ENCODE measurements around the gene DOC2B.

Gene DOC2B

GRCh38 chr17:155576-155975 is 25.9 kb downstream of the DOC2B start:
- no peaks in the 10 kb centered on the region for H3K9me3 ChIP-seq (ENCODE audit: control insufficient read depth, low read length)
- H3K4me1 ChIP-seq (ENCODE audit: control insufficient read depth, insufficient read depth, low read length): no peaks in the 10 kb centered on the region
- no peak overlapping the region for H3K4me3 ChIP-seq (ENCODE audit: insufficient read depth, low read depth, low read length)
- H3K27me3 ChIP-seq (ENCODE audit: control insufficient read depth, insufficient read depth, low read length, poor library complexity, severe bottlenecking): no peaks in the 10 kb centered on the region
- 94% methylated on average over 7 of the region's 7 CpGs for WGBS, 2 experiments
- H3K36me3 ChIP-seq (ENCODE audit: control insufficient read depth, insufficient read depth, low read length): no peaks in the 10 kb centered on the region
- no peak overlapping the region for H3K27ac ChIP-seq (ENCODE audit: insufficient read depth, low read depth, low read length, poor library complexity, severe bottlenecking)

DNA sequence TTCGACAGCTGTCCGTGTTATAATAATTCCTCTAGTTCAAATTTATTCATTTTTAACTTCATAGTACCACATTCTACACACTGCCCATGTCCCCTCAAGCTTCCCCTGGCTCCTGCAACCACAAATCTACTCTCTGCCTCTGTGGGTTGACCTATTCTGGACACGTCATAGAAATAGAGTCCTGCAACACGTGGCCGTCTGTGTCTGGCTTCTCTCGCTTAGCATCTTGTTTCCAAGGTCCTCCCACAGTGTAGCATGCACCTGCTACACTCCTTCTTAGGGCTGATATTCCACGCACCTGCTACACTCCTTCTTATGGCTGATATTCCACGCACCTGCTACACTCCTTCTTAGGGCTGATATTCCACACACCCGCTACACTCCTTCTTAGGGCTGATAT is 27.6 kb downstream of the DOC2B start:
- Histone ChIP-seq H3K9me3 (ENCODE audit: control insufficient read depth, low read length) (no peaks in the 10 kb centered on the region), H3K4me3 (ENCODE audit: insufficient read depth, low read depth, low read length) (no peak overlapping the region), H3K27ac (ENCODE audit: insufficient read depth, low read depth, low read length, poor library complexity, severe bottlenecking) (no peak overlapping the region), H3K36me3 (ENCODE audit: control insufficient read depth, insufficient read depth, low read length) (no peaks in the 10 kb centered on the region), H3K27me3 (ENCODE audit: control insufficient read depth, insufficient read depth, low read length, poor library complexity, severe bottlenecking) (no peaks in the 10 kb centered on the region), H3K4me1 (ENCODE audit: control insufficient read depth, insufficient read depth, low read length) (no peaks in the 10 kb centered on the region)
- 89% methylated on average over 9 of the region's 9 CpGs for WGBS, 2 experiments

DNA sequence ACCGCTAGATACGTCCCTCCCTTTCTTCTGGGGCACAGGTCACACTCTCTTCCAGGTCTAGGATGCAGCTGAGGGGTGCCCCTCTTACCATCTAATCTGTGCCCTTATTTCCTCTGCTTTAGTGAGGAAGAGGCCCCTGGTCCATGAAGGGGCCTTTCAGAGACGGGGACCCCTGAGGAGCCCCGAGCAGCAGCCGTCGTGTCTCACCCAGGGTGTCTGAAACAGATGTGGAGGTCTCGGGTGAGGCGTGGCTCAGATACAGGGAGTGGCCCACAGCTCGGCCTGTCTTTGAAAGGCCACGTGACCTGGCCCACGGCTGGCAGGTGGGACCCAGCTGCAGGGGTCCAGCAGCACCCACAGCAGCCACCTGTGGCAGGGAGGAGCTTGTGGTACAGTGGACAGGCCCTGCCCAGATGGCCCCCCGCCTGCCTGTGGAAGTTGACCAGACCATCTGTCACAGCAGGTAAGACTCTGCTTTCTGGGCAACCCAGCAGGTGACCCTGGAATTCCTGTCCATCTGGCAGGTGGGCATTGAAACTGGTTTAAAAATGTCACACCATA is 28.5 kb downstream of the DOC2B start:
- no peaks in the 10 kb centered on the region for H3K9me3 ChIP-seq (ENCODE audit: control insufficient read depth, low read length)
- H3K4me3 ChIP-seq (ENCODE audit: insufficient read depth, low read depth, low read length): no peak overlapping the region
- no peaks in the 10 kb centered on the region for H3K27me3 ChIP-seq (ENCODE audit: control insufficient read depth, insufficient read depth, low read length, poor library complexity, severe bottlenecking)
- no peaks in the 10 kb centered on the region for H3K36me3 ChIP-seq (ENCODE audit: control insufficient read depth, insufficient read depth, low read length)
- H3K27ac ChIP-seq (ENCODE audit: insufficient read depth, low read depth, low read length, poor library complexity, severe bottlenecking): no peak overlapping the region
- 91 to 93% methylated on average over 12 of the region's 12 CpGs for WGBS, 2 experiments
- no peaks in the 10 kb centered on the region for H3K4me1 ChIP-seq (ENCODE audit: control insufficient read depth, insufficient read depth, low read length)

- Histone ChIP-seq H3K27me3 (ENCODE audit: control insufficient read depth, insufficient read depth, low read length, poor library complexity, severe bottlenecking) (no peaks in the 10 kb centered on the region), H3K36me3 (ENCODE audit: control insufficient read depth, insufficient read depth, low read length) (no peaks in the 10 kb centered on the region), H3K4me3 (ENCODE audit: insufficient read depth, low read depth, low read length) (no peak overlapping the region), H3K27ac (ENCODE audit: insufficient read depth, low read depth, low read length, poor library complexity, severe bottlenecking) (no peak overlapping the region), H3K9me3 (ENCODE audit: control insufficient read depth, low read length) (no peaks in the 10 kb centered on the region), H3K4me1 (ENCODE audit: control insufficient read depth, insufficient read depth, low read length) (no peaks in the 10 kb centered on the region)
- WGBS, 2 experiments: 83% methylated on average over 26 of the region's 26 CpGs
Observed at GRCh38 chr17:151886-152859, 29.3 kb downstream of the DOC2B start.

DNA sequence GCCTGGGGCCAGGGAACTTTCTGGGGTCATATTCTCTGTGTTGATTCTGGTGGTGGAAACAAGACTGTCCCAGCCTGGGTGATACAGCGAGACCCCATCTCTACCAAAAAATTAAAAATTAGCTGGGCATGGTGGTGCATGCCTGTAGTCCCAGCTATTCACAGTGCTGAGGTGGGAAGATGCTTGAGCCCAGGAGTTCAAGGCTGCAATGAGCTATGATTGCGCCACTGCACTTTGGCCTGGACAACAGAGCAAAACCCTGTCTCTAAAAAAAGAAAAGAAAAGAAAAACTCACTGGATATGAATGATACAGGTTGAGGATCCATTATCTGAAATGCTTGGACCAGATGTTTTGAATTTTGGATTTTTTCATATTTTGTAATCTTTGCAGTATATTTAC is 30.4 kb downstream of the DOC2B start:
- H3K4me1 ChIP-seq (ENCODE audit: control insufficient read depth, insufficient read depth, low read length): peaks cover under 1% of the 10 kb centered on the region
- H3K27me3 ChIP-seq (ENCODE audit: control insufficient read depth, insufficient read depth, low read length, poor library complexity, severe bottlenecking): no peaks in the 10 kb centered on the region
- WGBS, 2 experiments: 87 to 95% methylated on average over 2 of the region's 2 CpGs
- H3K4me3 ChIP-seq (ENCODE audit: insufficient read depth, low read depth, low read length): no peak overlapping the region
- H3K36me3 ChIP-seq (ENCODE audit: control insufficient read depth, insufficient read depth, low read length): no peaks in the 10 kb centered on the region
- H3K9me3 ChIP-seq (ENCODE audit: control insufficient read depth, low read length): no peaks in the 10 kb centered on the region
- H3K27ac ChIP-seq (ENCODE audit: insufficient read depth, low read depth, low read length, poor library complexity, severe bottlenecking): no peak overlapping the region

GRCh38 chr17:149897-150584 is 31.4 kb downstream of the DOC2B start:
- Histone ChIP-seq H3K27ac (ENCODE audit: insufficient read depth, low read depth, low read length, poor library complexity, severe bottlenecking) (no peak overlapping the region), H3K36me3 (ENCODE audit: control insufficient read depth, insufficient read depth, low read length) (no peaks in the 10 kb centered on the region), H3K4me3 (ENCODE audit: insufficient read depth, low read depth, low read length) (no peak overlapping the region), H3K4me1 (ENCODE audit: control insufficient read depth, insufficient read depth, low read length) (peaks cover 6% of the 10 kb centered on the region), H3K9me3 (ENCODE audit: control insufficient read depth, low read length) (no peaks in the 10 kb centered on the region), H3K27me3 (ENCODE audit: control insufficient read depth, insufficient read depth, low read length, poor library complexity, severe bottlenecking) (no peaks in the 10 kb centered on the region)
- WGBS, 2 experiments: 85 to 86% methylated on average over 9 of the region's 9 CpGs

GRCh38 chr17:149231-149630 is 32.2 kb downstream of the DOC2B start:
- no peak overlapping the region for H3K4me3 ChIP-seq (ENCODE audit: insufficient read depth, low read depth, low read length)
- no peaks in the 10 kb centered on the region for H3K9me3 ChIP-seq (ENCODE audit: control insufficient read depth, low read length)
- H3K27ac ChIP-seq (ENCODE audit: insufficient read depth, low read depth, low read length, poor library complexity, severe bottlenecking): no peak overlapping the region
- H3K4me1 ChIP-seq (ENCODE audit: control insufficient read depth, insufficient read depth, low read length): peaks cover 6% of the 10 kb centered on the region
- WGBS, 2 experiments: 82% methylated on average over 7 of the region's 7 CpGs
- no peaks in the 10 kb centered on the region for H3K27me3 ChIP-seq (ENCODE audit: control insufficient read depth, insufficient read depth, low read length, poor library complexity, severe bottlenecking)
- H3K36me3 ChIP-seq (ENCODE audit: control insufficient read depth, insufficient read depth, low read length): no peaks in the 10 kb centered on the region

DNA sequence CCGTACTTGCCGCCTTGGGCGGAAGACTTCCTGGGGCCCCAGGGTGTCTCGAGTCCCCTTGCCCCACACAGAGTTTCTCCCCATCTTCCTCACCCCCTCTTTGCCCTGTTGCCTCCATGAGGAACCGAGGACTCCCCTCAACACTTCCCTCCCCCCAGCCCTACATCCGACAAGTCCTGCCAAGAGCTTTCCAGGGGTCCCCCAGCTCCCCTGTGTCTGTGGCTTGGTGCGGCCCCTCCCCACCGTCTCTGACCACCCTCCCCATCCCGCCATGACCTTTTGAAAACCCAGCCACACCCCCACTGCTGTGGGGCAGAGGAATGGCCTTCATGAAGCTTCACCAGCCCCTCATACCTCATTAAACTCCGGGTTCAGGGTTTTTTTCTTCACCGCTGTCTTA is 32.7 kb downstream of the DOC2B start:
- no peaks in the 10 kb centered on the region for H3K36me3 ChIP-seq (ENCODE audit: control insufficient read depth, insufficient read depth, low read length)
- H3K4me3 ChIP-seq (ENCODE audit: insufficient read depth, low read depth, low read length): no peak overlapping the region
- H3K27me3 ChIP-seq (ENCODE audit: control insufficient read depth, insufficient read depth, low read length, poor library complexity, severe bottlenecking): peaks cover under 1% of the 10 kb centered on the region
- H3K9me3 ChIP-seq (ENCODE audit: control insufficient read depth, low read length): no peaks in the 10 kb centered on the region
- WGBS, 2 experiments: 81 to 85% methylated on average over 10 of the region's 11 CpGs
- H3K4me1 ChIP-seq (ENCODE audit: control insufficient read depth, insufficient read depth, low read length): peaks cover 6% of the 10 kb centered on the region
- H3K27ac ChIP-seq (ENCODE audit: insufficient read depth, low read depth, low read length, poor library complexity, severe bottlenecking): no peak overlapping the region

DNA sequence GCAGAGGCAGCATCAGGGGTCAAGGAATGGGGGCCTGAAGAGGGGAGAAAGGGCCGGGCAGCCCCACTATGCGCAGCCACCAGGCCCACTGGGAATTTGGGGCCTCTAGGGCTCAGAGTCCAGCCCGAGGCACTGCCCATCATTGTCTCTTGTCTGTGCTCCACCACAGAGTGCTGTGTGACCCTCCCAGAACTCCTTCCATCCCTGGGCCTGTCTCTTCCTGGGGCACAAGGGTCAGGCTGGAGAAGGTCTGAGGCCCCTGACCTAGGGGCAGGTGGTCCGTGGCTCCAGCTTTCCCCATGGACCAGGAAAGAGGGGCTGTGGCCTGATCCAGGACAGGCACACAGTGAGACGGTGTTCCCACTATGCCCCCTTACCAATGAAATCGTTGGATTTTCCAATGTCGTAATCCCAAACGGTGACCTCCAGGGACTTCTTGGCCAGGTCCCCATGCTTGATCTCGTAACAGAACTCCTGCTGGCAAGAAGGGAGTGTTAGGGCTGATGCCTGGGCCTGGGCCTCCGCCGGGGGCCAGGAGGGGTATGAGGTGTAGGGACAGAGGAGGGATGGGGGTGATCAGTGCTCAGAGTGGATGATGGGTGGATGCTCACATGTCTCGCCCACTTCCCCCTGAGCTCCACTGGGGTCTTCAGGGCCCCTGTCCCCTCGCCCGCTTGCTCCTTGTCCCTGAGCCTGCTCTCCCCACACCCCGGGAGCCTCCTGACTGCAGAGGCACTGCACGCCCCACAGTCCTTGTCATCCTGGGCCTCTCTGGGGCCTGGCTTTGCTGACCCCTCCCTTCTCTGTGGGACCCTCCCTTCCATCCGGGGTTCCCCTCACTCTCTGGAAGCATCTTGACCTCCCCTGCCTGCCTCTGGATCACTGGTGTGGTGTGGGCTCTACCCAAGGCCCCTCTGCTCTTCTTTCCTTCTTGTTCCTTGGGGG is 33.4 kb downstream of the DOC2B start:
- no peak overlapping the region for H3K27ac ChIP-seq (ENCODE audit: insufficient read depth, low read depth, low read length, poor library complexity, severe bottlenecking)
- H3K9me3 ChIP-seq (ENCODE audit: control insufficient read depth, low read length): no peaks in the 10 kb centered on the region
- no peaks in the 10 kb centered on the region for H3K36me3 ChIP-seq (ENCODE audit: control insufficient read depth, insufficient read depth, low read length)
- no peak overlapping the region for H3K4me3 ChIP-seq (ENCODE audit: insufficient read depth, low read depth, low read length)
- peaks cover 6% of the 10 kb centered on the region for H3K4me1 ChIP-seq (ENCODE audit: control insufficient read depth, insufficient read depth, low read length)
- H3K27me3 ChIP-seq (ENCODE audit: control insufficient read depth, insufficient read depth, low read length, poor library complexity, severe bottlenecking): peaks cover 7% of the 10 kb centered on the region
- 92% methylated on average over 17 of the region's 17 CpGs for WGBS, 2 experiments
